NCI-H524 (cell line): ENCODE measurements around the gene TBX3.
A peak's percentile ranks its signal among the peaks of the same experiment; 100 is the strongest.

ENCODE experiments used
- DNase-seq, 2 experiments: peaks; one replicate each; lab custom pipeline; 2025; lab: John Stamatoyannopoulos, UW

Gene TBX3

DNA sequence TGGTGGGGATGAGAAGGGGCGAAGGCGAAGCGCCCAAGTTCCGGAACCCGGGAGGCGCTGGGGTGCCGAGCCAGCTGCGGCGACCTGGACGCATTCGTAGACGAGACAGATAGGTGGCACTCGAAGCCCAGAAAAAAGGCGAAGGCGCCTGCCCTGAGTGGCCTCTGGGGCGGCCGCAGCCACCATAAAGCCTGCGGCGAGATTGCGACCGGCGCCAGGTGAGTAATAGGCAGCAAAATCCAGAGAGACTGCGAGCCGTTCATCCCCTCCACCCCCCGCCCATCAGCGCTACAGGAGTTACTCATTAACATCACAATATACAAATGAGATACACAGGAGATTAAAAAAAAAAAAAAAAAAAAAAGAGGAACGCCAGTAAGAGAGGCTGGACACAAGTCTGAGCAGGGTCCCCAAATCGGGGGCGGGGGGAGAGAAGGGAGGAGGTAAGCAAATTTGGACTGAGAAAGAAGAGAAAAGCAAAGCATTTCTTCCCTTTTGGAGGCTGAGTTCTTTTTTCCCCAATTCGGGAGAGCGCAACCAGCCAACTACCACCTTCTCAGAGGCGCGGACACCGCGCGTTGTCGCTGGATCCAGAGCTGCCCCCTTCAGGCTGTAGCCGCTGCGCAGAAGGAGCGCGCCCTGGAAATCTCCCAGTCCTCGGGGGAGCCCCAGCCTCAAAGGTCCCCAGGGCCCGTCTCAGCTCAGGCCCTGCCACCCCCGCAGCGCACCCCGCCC, 15.7 kb downstream of the TBX3 start:
- peak in 1 of 2 experiments; percentile 39 for DNase-seq

DNA sequence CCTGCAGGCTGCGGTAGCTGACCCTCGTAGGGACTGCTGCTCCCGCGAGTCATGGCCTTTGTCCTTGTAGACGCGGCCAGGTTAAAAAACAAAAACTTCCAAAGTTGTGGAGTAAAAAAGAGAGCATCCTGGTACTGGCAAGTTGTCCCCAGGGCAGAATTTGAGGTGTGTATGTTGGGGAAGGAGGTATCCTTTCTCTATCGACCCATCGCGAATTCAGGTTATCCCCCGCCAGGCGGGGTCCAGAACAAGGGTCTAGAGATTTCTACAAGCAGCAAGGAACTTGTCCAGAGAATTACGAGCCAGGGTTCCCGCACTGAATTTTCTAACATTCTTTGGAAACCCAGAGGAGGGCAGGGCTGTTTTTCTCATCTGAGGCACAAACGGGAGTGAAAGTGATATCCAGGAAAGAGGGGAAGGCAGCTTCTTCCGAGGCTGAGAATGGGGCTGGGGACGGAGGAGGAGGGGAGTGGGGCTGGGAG, 16.3 kb downstream of the TBX3 start:
- no peak for DNase-seq

DNA sequence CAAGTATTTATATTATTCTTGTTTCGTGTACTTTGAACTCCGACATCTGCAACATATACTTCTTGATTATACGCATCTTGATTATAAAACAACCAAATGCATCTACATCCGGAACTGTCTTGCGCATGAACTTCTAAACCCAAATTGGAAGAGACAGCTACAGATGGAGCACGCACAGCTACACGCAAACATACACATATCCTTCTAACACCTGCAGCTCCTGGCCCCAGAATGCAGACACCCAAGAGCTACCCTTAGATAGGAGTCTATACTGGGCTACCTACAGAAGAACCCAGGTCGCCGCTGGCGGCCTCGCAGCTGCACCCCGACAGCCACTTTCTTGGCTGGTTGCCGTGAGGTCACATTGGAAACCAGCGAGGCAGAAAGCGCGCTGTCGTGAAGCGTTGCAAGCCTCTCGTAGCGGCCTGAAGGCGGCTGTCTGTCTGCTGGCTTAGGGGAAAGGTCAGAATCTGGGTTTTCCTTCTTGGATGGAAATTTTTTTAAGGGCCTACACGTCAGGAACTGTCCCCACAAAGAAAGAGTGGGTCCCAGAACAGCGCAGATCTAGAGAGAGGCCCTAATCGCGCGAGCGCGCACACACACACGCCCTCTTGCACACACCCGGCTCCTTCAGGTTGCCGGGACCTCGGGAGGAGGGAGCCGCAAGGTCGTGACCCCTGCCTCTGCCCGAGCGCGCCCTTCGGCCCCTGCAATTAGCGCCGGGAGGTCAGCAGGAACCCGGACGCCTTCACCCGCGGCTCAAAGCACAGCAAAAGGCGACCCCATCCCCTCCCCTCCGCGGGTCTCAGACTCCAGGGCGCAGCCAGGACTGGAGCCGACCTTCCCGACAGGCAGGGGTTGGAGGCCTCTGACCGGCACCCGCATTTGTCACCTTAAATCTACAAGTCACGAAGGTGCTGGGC, 17.0 kb downstream of the TBX3 start:
- no peak for DNase-seq

- DNase-seq: no peak
Observed at GRCh38 chr12:114665411-114666260, 18.3 kb downstream of the TBX3 start.

DNA sequence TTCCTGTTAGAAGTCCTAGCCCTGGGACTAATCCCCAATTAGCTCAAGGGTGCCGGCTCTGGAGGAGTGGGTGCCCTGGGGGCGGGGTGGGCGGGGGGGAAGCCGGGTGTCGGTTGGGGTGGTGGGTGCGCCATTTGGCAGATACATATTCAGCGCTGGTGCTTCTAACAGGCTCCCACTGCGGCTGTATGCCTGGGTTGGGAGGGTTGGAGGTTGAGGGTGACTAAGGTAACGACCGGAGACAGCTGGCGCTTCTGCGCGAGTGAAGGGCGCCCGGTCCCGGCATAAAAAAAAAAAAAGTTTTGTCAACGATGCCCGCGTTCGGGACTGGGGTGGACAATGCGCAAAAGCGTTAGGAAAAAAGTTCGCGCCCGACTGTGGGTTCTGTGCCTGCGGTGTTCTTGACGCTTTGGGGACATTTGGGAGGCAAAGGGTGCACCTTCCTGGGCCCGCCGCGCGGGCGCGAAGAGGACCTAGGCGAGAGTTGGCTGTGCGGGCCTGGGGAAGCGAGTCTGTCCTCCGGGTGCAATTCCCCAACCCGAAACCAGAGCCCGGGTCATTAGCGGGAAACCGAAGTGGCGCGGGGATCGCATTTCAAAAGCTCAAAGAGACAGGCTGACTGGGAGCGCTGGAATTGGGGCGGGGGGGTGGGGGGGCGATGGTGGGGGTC, 19.2 kb downstream of the TBX3 start:
- no peak for DNase-seq

- DNase-seq: peak in 1 of 2 experiments; percentile 49
Observed at GRCh38 chr12:114662512-114663177, 21.3 kb downstream of the TBX3 start.

GRCh38 chr12:114661245-114661644, 22.7 kb downstream of the TBX3 start:
- DNase-seq: no peak

DNA sequence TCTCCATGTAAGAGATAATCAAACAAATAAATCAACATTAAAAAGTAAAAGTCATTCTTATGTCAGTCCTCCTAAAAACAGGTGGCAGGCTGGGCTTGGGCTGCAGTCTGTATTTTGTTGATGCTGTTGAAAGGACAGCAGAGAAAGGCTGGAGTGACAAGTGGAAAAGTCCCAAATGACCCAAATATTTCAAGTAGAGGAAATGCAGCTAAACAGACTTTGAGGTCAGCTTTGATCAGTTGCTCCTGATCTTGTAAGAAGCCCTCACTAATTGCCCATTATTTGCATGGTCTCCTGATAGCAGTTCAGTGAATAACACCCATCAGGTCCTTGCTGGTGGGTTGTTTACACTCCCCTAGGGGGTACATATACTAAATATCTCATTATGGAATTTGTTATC, 24.9 kb downstream of the TBX3 start:
- no peak for DNase-seq

- DNase-seq: no peak
Observed at GRCh38 chr12:114658002-114658441, 26.0 kb downstream of the TBX3 start.

DNA sequence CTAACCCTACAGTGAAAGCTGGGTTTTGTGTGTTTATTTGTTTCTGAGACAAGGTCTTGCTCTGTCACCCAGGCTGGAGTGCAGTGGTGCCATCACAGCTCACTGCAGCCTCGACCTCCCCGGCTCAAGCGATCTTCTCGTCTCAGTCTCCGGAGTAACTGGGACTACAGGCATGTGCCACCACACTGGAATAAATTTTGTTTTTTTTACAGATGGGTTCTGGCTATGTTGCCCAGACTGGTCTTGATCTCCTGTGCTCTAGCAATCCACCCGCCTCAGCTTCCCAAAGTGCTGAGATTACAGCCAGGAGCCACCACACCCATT, 26.4 kb downstream of the TBX3 start:
- DNase-seq: no peak

DNA sequence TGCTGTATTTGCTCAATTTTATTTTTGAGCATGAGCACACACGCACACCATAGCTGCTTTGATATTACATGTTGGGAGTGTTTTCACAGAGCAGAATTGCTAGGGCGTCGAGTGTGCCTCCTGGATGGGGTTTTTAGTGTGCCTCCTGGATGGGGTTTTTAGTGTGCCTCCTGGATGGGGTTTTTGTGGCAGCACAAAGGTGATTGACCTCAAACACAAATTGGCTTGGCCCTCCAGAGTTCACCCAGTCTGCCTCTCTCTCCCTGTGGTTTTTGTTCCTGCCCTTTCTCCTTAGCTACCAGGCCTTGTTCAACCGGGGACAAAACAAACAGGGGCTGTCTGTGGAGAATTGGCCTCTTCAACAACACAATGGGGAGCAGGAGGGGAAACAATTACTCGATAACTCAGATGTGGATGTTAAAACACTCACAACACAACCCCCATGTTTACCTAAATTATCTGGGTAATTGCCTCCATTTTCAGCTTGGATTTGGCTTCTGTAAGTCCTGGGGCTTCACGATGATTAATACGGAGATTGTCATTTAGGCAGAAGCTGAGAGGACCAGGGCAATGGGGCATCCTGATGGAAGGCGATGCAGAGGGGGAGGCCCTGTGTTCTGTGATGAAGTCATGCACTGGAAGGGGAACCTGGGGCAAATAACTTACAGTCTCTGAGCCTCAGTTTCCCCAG, 26.9 kb downstream of the TBX3 start:
- no peak for DNase-seq

- no peak for DNase-seq
Observed at GRCh38 chr12:114655934-114656749, 27.8 kb downstream of the TBX3 start.

DNA sequence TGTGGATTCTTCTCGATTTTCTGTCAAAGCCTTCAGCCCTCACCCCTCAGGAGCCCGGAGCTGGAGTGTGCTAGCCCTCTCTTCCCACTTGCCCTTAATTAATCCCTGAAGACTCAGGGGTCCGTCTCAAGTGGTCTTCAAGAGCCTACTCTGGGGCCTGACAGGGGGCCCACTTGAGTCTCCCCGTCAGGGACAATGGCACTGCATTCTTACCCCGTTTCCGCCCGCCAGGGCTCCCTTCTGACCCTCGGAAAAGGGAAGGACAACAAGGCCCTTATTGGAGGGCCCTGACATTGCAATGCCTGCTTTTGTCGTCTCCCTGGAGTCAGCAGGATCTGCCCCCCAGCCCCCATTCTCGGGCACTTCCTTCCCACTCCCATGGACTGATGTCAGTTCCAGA, 34.4 kb downstream of the TBX3 start:
- no peak for DNase-seq

DNA sequence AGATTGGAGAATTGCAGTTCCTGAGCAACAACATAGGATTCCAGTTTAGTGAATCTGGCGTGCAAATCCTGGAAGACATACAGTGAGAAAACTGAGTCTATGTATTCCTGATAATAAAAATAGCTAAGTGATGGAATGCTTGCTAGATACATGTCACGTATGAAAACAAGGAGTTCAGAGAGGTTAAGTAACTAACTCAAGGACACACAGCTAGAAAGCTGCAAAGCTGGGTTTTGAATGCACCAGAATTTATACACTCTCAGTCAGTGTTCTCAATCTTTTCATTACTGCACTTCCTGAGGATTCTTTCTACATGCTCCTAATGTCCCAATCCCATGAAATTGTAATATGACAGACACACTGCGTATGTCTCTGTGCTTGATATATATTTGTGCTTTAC, 35.3 kb downstream of the TBX3 start:
- DNase-seq: no peak

GRCh38 chr12:114638790-114639435, 45.1 kb downstream of the TBX3 start:
- no peak for DNase-seq

DNA sequence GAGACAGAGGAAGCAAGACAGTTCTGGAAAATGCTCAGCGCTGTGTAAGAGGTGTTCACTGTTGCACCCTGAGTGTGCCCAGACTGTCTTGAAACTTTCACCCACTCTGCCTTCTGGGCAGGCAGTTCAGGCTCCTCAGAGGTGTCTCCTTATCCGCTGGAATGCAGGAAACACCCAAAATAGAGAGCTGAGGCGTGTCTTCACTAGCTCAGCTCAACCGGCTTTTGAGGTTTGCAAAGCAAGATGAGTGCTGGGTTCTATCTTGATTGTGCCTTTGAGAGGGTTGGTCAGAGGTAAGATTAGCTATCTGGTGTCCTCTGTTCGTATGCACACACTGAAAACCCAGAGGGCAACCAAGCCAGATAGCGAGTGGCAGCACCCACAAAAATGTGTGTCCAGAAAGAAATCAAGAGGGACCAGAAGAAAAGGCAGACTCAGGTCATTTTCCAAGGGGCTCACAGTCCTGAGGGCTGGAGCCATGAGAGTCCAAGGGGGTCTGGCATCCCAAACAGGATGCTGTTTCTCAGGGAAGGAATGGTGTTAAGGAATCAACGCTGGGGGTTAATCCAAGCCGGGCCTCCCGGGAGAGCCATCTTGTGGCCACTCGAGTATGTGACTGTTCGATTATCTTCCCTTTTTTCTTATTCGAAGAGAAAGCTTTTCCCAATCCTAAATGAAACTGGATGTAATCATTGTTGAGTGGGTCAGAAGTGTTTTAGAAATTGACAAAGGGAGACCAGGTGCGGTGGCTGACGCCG, 47.1 kb downstream of the TBX3 start:
- DNase-seq: no peak

DNA sequence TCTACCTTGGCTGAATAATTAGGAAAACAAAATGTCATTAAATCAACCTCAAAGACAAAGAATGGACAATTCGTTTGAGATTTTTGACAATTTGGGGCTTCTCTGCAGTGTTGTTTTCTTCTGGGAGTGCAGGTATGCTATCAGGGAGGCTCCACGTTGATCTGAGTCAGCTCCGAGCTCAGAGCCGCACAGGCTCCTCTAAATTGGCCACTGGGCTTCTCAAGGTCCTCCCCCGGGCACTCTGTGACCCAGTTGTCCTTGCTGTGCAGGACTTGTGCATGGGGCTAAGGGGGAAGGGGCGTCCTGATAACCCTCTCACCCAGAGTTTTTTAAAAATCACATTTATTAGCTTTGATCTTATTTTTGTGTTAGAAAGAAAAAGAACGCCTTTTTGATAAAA, 52.7 kb downstream of the TBX3 start:
- no peak for DNase-seq

GRCh38 chr12:114628199-114628598, 55.8 kb downstream of the TBX3 start:
- DNase-seq: no peak
